HG02943 (cell line): Measurements from ENCODE around the gene TTC6.

Experiments used
- ATAC-seq: cut with Tn5 transposase; IDR thresholded peaks from one replicate; pipeline ENCODE4 v1.9.1; 2021; ENCODE audit warnings: mild to moderate bottlenecking, low read depth, moderate library complexity; ENCODE audit not compliant: unreplicated experiment

The TTC6 gene

GRCh38 chr14:37623426-37623951 lies 28.1 kb downstream of the TTC6 start:
- no peak for ATAC-seq

GRCh38 chr14:37623971-37624370 lies 28.5 kb downstream of the TTC6 start:
- no peak for ATAC-seq

DNA sequence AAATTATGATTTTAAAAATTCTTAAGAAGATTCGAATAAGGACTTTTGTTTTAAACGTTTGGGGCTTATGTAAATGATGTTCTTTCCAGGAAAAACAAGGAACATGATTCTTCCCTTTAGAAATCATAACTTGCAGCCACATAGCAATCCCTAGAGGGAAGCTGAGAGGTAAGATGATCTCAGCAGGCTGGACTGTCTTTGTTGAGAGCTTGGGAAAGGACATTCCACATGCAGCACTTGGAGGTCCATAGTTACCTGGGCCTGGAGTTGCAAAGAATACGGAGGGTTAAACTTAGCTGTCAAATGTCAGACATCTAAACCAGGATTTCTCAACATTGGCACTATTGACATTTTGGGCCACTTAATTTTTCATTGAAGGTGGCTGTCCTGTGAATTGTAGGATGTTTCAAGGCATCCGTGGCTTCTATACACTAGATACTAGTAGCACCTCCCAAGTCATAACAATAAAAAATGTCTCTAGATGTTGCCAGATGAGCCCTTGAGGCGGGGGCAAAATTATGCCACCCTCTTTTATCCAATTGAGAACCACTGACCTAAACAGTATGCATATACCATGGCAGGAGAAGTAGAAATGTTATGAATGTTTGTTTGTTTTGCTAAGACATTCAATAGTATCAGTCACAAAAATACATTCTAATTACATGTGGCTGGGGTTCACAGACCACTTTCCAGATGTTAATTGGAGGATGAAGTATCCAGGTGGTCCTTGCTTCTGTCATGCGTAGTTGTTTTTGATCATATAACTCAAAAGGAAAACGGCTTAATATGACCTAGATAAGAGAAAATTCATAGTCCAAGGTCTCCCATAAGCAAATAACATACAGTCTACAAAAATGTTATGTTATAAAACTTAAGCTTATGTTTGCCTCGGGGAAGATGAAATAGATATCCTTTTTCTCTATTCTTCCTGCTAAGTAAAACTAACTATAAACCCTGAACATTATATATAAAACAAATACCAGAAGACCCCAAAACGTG lies 30.5 kb downstream of the TTC6 start:
- no peak for ATAC-seq

DNA sequence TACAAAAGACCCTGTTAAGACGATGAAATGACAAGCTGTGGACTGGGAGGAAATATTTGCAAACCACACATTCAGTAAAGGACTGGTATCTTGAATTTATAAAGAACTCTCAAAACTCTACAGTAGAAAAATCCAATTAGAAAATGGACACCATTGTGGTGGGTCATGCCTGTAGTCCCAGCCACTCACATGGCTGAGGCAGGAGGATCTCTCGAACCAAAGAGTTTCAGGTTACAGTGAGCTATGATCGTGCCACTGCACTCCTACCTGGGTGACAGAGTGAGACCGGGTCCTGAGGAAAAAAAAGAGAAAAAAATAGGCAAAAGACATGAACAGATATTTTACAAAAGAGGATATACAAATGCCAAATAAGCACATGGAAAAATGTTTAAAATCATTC lies 41.9 kb downstream of the TTC6 start:
- ATAC-seq = no peak

DNA sequence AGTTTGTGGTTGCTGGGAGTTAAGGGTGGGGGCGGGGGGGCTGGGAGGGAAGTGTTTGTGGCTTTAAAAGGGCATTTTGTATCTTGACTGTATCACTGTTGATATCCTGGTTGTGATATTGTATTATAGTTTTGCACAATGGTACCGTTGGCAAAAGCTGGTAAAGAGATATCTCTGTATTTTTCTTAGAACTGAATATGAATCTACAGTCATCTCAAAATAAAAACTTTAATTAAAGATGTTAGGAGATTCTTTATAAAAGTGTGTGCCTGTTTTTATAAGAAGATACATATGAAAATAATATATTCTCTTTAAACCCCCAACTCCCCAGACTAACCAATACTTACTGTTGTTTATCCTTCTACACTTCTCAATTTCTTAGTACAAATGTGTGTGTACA lies 43.2 kb downstream of the TTC6 start:
- ATAC-seq = no peak

DNA sequence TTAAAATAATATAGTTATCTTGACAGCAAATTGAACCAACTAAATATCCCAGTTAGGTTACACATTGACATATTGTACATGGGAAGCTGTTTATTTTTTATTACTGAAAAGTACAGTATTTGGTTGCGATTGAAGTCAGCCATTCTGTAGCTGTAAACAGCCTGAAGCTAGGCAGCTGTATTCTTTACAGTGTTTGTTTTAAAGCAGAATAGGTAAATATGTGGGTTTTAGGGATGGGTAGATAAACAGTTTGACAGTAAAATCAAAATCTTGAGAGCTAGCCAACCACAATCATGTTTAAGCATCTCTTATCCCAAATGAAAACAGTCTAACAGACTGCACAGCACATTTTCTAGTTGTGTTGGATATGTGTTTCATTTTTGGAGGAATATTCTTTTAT lies 45.7 kb downstream of the TTC6 start:
- no peak for ATAC-seq

DNA sequence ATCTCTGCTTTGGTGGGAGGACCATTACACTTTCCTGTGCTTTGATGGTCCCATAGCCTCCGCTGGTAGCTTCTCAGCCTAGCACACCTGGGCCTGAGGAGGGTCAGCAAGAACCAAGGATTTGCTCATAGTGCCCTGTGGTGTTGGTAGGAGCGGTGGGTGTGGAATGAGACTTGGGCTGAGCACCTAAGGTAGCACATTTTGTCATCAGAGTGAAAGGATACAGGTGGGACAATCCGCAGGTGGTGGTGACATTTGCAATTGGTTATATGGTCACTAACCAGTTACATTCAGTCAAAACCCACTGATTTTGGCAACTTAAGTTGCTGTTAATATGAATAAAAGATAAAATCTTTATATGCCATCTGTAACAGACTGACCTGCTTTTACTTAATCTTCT lies 46.7 kb downstream of the TTC6 start:
- no peak for ATAC-seq

- ATAC-seq = no peak
Observed at GRCh38 chr14:37643701-37644100, 48.3 kb downstream of the TTC6 start.
